GM19025 (cell line): Measurements from ENCODE around the gene PRKAB1.

Experiments
- ATAC-seq: cut with Tn5 transposase; IDR thresholded peaks from one replicate; pipeline ENCODE4 v1.9.1; 2021; ENCODE audit warnings: mild to moderate bottlenecking, low read depth, moderate library complexity; ENCODE audit not compliant: unreplicated experiment

PRKAB1 gene

GRCh38 chr12:119660076-119660475, 7.9 kb upstream of the PRKAB1 start:
- ATAC-seq, result no peak

- no peak for ATAC-seq
Observed at GRCh38 chr12:119661882-119662281, 6.1 kb upstream of the PRKAB1 start.

GRCh38 chr12:119664642-119665041, 3.3 kb upstream of the PRKAB1 start:
- no peak for ATAC-seq

DNA sequence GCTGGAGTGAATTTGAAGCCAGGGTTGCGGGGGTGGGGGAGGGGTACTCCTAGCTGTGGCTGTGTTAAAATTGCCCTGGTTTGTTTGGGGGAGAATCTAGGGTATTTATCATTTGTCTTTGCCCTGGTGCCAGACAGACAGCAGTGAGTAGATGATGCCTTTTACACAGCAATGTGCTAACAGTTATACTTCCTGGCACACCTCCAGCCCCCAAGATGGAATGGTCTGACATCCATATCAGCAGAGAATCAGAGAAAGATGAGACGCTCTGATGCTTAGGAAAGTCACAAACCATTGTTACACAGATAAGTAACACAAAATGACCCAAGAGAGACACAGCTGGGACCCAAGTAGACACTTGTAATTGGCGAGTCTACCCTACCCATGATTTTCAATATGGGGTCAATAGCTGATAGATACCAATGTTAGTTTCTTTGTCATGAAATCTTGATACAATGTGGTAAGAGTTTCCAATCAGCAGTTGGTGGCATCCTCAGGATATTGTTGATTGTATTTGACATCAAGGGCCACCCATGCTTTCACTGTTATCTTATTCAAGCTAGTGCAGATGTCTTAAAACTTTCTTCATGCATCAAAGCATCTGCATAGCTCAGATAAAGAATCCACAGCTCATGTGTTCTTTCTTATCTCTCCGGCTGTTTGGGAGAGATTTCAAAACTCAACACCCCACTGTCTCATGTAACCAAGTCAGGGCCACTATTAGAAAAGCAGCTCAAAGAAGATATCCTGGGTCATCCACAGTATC, 2.6 kb upstream of the PRKAB1 start:
- ATAC-seq, result no peak

GRCh38 chr12:119666226-119666795, 1.6 kb upstream of the PRKAB1 start:
- ATAC-seq, result no peak

DNA sequence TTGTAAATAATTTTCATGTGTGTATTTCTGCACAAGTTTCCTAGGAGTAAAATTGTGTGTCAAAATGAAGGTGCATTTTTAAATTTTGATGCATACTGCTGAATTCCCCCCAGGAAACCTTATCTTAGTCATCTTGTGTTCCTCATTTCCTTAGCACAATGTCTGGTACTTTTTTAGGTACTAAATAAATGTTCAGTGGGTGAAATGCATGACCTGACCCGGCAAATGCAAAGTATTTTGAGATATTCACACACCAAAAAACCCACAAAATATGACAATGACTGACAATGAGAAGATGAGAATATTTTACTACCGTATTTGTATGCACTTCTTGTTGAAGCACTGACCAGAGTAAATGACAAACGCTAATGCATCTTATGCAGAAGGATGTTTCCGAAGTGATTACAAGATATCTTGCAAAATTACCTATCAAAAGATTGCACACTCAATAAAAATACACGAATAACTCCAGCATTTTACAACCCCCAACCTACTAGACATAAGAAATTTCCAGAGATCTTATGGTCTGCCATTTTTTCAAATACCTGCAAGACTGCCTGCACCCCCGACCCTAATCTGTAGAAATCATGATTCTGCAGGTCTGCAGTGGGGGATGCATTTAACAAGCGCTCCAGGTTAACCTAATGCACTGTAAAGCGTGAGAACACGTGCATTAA, 895 bp upstream of the PRKAB1 start:
- ATAC-seq, result no peak

DNA sequence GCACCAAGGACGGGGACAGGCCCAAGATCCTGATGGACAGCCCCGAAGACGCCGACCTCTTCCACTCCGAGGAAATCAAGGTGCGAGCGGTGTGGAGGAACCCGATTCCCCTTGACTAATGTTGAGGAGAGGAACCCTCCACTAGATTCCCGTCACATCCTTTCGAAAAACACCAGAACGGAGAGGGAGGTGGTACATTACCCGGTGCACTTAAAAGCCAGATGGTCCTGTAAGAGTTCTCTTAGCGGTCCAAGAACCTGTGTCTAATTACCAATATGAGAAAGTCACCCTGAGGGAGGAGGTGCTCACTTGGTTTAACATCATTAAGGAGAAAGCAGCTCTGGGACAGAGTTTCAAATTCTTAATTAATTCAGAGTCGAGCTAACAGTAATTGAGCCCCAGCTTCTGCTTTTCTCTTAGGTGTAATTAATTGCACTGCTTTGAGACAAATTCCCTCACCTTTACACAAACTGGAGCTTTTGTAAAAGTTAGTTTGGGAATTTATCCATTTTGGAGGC, 450 bp downstream of the PRKAB1 start:
- ATAC-seq, result no peak

DNA sequence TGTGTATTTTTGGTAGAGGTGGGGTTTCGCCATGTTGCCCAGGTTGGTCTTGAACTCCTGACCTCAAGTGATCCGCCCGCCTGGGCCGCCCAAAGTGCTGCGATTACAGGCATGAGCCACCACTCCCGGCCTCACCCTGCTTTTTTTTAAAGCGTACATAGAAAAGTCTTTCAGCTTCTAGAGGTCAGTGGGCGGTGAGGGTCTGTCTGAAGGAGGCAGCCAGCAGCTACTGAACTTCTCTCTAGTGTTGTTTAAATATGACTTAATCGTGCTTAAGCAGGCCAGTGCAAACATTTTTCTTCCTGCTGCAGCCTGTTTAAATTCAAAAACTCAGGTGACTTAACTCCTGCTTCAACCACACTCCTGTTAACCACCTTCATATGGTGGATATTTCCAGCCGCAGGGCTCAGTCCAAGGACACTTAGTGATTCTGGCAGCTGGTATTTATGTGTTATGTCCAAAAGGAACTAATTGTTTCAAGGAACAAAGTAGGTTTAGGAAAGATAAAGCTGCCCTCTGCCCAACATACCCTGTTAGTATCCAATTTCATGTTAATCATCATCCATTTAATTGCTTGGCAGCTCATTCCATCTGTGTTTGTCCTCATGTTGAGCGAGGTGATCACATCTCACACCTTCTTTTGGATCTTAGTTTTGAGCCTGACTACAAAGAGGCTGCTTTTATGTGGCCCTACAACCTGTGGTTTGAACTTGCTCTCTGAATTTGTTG, 2.0 kb downstream of the PRKAB1 start:
- ATAC-seq, result no peak

GRCh38 chr12:119671070-119671469, 3.1 kb downstream of the PRKAB1 start:
- no peak for ATAC-seq

GRCh38 chr12:119672194-119672593, 4.3 kb downstream of the PRKAB1 start:
- ATAC-seq, result no peak

- no peak for ATAC-seq
Observed at GRCh38 chr12:119673634-119674033, 5.7 kb downstream of the PRKAB1 start.

DNA sequence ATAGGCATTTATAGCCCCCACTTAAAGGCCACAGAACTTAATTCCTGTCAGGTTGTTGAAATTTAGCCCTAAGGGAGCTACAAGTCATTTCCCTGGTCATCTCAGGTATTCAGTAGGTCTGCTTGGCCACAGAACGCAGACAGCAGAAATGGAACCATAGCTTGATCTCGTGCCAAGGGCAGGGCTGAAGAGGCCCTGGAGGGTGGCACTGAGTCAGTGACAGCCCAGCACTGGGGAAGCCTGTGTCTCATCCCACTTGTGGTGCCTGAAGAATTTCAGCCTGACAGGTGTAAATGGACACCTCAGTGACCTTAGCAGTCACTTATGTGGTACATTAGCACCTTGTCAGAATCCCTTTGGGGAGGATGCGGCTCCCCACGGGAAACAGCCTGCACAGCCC, 6.6 kb downstream of the PRKAB1 start:
- ATAC-seq, result no peak

- no peak for ATAC-seq
Observed at GRCh38 chr12:119676022-119676421, 8.1 kb downstream of the PRKAB1 start.

DNA sequence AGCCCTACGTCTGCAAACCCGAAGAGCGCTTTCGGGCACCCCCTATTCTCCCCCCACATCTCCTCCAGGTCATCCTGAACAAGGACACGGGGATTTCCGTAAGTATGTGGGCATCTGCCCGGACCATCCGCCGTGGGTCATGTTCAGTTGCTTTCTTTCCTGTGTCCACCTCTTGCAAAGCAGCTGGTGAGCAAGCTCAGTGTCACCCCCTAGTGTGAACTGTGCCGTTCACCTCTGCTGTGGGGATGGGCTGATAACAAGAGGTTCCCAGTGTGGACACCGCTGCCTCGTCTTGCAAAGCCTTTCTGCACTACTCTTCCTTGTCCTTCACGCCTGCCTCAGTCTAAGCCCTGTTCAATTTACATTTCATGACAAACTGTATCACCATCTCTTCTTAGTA, 8.6 kb downstream of the PRKAB1 start:
- ATAC-seq, result no peak

DNA sequence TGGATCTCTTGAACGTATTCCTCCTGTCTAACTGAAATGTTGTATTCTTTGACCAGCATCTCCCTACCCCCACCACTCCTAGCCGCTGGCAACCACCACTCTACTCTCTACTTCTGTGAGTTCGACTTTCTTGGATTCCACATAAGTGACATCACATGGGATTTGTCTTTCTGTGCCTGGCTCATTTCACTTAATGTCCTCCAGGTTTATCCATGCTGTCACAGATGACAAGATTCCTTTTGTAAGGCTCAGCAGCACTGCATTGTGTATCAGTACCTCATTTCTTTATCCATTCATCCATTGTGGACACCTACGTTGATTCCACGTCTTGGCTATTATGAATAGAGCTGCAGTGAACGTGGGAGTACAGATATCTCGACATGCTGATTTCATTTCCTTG, 10.5 kb downstream of the PRKAB1 start:
- no peak for ATAC-seq

- ATAC-seq, result no peak
Observed at GRCh38 chr12:119679081-119679480, 11.1 kb downstream of the PRKAB1 start.

GRCh38 chr12:119679490-119679889, 11.6 kb downstream of the PRKAB1 start:
- no peak for ATAC-seq

- ATAC-seq, result no peak
Observed at GRCh38 chr12:119681111-119681510, 13.2 kb downstream of the PRKAB1 start.

DNA sequence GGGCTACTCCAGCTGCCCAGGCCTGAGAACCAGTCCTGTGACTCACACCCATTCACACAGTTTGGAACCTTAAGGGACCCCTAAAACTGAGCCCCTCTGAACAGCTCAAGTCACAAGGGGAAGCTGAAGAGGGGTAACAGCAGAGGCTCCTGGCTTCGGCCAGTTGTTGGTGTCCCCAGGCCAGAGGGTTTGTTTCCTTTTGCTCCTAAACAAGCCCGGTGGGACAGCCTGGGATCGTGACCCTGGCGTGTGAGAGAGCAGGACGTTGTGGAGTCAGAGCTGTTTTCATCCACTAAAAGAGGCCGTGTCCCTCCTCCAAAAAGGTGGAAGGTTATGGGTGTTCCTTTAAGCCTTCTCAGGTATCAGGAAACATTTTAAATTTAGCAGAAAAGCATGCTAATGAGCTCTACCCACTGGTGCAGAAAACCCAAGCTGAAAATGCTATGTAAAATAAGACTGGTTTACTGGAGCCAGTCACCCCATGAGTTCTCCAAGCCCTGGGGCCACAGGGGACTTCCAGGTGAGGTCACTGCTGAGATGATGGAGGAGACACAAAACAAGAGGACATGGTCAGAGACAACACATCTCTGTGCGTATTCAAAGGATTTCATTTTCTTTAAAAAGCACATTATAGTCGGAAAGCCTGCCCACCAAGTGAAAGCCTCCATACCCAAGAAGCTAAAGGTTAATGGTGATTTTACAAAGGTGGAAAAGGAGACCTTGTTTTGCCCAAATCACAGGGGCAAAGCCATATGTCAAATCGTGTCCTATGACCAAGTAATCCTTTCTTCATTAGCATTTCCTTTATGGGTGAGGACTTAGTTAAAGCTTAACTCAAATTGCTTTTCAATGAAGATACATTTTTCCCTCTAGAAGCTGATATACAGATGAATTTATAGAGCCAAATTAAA, 14.1 kb downstream of the PRKAB1 start:
- peak; percentile 65 for ATAC-seq
